Neural cell (in vitro differentiated cells): ENCODE data around the gene SPECC1. TPM values are rescaled to one million over a fixed set of nuclear protein-coding genes. Genes with fewer than 3 reads are reported as not detected.

Experiments
- H2AFZ ChIP-seq: fragments of 200-600, 300-800 bp; sonication (generic), shearing (Covaris generic); 2 replicates; pipeline ENCODE4 v1.6.0; 2014; ENCODE audit warnings: low read depth, mild to moderate bottlenecking, antibody characterized with exemption, low read length, moderate library complexity
- H3F3A ChIP-seq: fragments of 200-600 bp; shearing (Covaris generic); 2 replicates; pipeline ENCODE4 v1.6.1; 2016; ENCODE audit warnings: mild to moderate bottlenecking, moderate library complexity, mixed read lengths, antibody characterized with exemption, low read length; ENCODE audit not compliant: insufficient read depth, poor library complexity, severe bottlenecking
- H3K27ac ChIP-seq: fragments of 200-600, 300-800 bp; sonication (generic), shearing (Covaris generic); 2 replicates; pipeline ENCODE4 v1.5.1; 2014; ENCODE audit warnings: mild to moderate bottlenecking, low read length, moderate library complexity
- H3K27me3 ChIP-seq: fragments of 300-800, 200-600 bp; sonication (generic), shearing (Covaris generic); 2 replicates; pipeline ENCODE4 v1.6.0; 2014; ENCODE audit warnings: mild to moderate bottlenecking, low read depth, low read length, moderate library complexity; ENCODE audit not compliant: insufficient read depth
- H3K36me3 ChIP-seq: fragments of 300-800, 200-600 bp; sonication (generic), shearing (Covaris generic); 2 replicates; pipeline ENCODE4 v1.5.1; 2014; ENCODE audit warnings: mild to moderate bottlenecking, antibody characterized with exemption, low read length, moderate library complexity; ENCODE audit not compliant: insufficient read depth
- H3K4me2 ChIP-seq: fragments of 300-800, 200-600 bp; sonication (generic), shearing (Covaris generic); 2 replicates; pipeline ENCODE4 v1.6.0; 2014; ENCODE audit warnings: mild to moderate bottlenecking, low read length
- H3K4me3 ChIP-seq: fragments of 300-800, 200-600 bp; sonication (generic), shearing (Covaris generic); 2 replicates; pipeline ENCODE4 v1.5.1; 2014; ENCODE audit warnings: mild to moderate bottlenecking, low read length, moderate library complexity
- H3K79me2 ChIP-seq: fragments of 200-600 bp; shearing (Covaris generic); replicated peaks from 2 replicates; pipeline ENCODE4 v1.6.0; 2014; ENCODE audit warnings: mild to moderate bottlenecking, low read length, moderate library complexity; ENCODE audit not compliant: insufficient read depth
- H3K9ac ChIP-seq: fragments of 300-800, 200-600 bp; sonication (generic), shearing (Covaris generic); 2 replicates; pipeline ENCODE4 v1.6.1; 2016; ENCODE audit warnings: mild to moderate bottlenecking, low read length, mixed read lengths
- H3K9me2 ChIP-seq: fragments of 200-600 bp; shearing (Covaris generic); 2 replicates; pipeline ENCODE4 v1.6.1; 2016; ENCODE audit warnings: mild to moderate bottlenecking, low read length, mixed read lengths; ENCODE audit not compliant: insufficient read depth
- H3K9me3 ChIP-seq: fragments of 200-600, 300-800 bp; sonication (generic), shearing (Covaris generic); 2 replicates; pipeline ENCODE4 v1.6.1; 2016; ENCODE audit warnings: mild to moderate bottlenecking, mixed run types, low read length, moderate library complexity, mixed read lengths
- H4K20me1 ChIP-seq: fragments of 200-600 bp; shearing (Covaris generic); 2 replicates; pipeline ENCODE4 v1.6.1; 2016; ENCODE audit warnings: mild to moderate bottlenecking, mixed run types; ENCODE audit not compliant: insufficient read depth
- EP300 ChIP-seq: fragments of 450-650 bp; conservative IDR thresholded peaks from 2 replicates; pipeline ENCODE4 v1.6.1; 2014; ENCODE audit warnings: antibody characterized with exemption, mild to moderate bottlenecking, moderate library complexity; ENCODE audit not compliant: poor library complexity, severe bottlenecking
- EZH2 ChIP-seq: fragments of 200-600, 300-800 bp; shearing (Covaris generic), sonication (generic); IDR thresholded peaks from 2 replicates; pipeline ENCODE4 v1.6.1; 2014; ENCODE audit warnings: antibody characterized with exemption, low read length, borderline replicate concordance, mild to moderate bottlenecking; ENCODE audit not compliant: insufficient read depth, poor library complexity, severe bottlenecking
- MXI1 ChIP-seq: fragments of 450-650 bp; conservative IDR thresholded peaks from 2 replicates; pipeline ENCODE4 v1.6.1; 2014; ENCODE audit warnings: antibody characterized with exemption, mild to moderate bottlenecking; ENCODE audit not compliant: poor library complexity, severe bottlenecking
- POLR2AphosphoS5 ChIP-seq: IDR thresholded peaks from 2 replicates; pipeline ENCODE4 v1.6.1; 2012
- RAD21 ChIP-seq: fragments of 450-650 bp; conservative IDR thresholded peaks from 2 replicates; pipeline ENCODE4 v1.6.1; 2014; ENCODE audit warnings: antibody characterized with exemption, mild to moderate bottlenecking, moderate library complexity
- REST ChIP-seq: IDR thresholded peaks from 2 replicates; pipeline ENCODE4 v1.6.1; 2012; ENCODE audit warnings: borderline replicate concordance
- SMC3 ChIP-seq: fragments of 450-650 bp; conservative IDR thresholded peaks from 2 replicates; pipeline ENCODE4 v1.6.1; 2014; ENCODE audit warnings: antibody characterized with exemption, mild to moderate bottlenecking, moderate library complexity; ENCODE audit not compliant: poor library complexity
- TAF1 ChIP-seq: IDR thresholded peaks from 2 replicates; pipeline ENCODE4 v1.6.1; 2012; ENCODE audit warnings: low read depth
- polyA plus RNA-seq: library from polyadenylated mRNA; depleted of rRNA; stranded (reverse); fragments of >200 nt; gene quantifications from 2 replicates; pipeline ENCODE4 v1.2.3, GENCODE V29; 2014
- TF ChIP-seq, protein P1 (sequence below): fragments of 450-650 bp; IDR thresholded peaks from 2 replicates; pipeline ENCODE4 v1.5.1; 2014; ENCODE audit warnings: antibody characterized with exemption, mild to moderate bottlenecking, moderate library complexity; ENCODE audit not compliant: poor library complexity, severe bottlenecking

The SPECC1 gene
- polyA plus RNA-seq, 1 donor from 2014 or later: 8.6 TPM

- Histone ChIP-seq H2AFZ (no peak overlapping the region), H3K36me3 (no peaks in the 10 kb centered on the region), H3K9me3 (no peaks in the 10 kb centered on the region), H3K27me3 (no peaks in the 10 kb centered on the region), H3K9ac (no peak overlapping the region), H3K79me2 (no peaks in the 10 kb centered on the region), H4K20me1 (no peaks in the 10 kb centered on the region), H3K27ac (no peak overlapping the region), H3K4me2 (no peak overlapping the region), H3K9me2 (no peaks in the 10 kb centered on the region), H3F3A (no peaks in the 10 kb centered on the region), H3K4me3 (no peak overlapping the region)
- TF ChIP-seq RAD21 (no peak), REST (no peak), EZH2 (no peak)
- TF ChIP-seq, protein P1, sequence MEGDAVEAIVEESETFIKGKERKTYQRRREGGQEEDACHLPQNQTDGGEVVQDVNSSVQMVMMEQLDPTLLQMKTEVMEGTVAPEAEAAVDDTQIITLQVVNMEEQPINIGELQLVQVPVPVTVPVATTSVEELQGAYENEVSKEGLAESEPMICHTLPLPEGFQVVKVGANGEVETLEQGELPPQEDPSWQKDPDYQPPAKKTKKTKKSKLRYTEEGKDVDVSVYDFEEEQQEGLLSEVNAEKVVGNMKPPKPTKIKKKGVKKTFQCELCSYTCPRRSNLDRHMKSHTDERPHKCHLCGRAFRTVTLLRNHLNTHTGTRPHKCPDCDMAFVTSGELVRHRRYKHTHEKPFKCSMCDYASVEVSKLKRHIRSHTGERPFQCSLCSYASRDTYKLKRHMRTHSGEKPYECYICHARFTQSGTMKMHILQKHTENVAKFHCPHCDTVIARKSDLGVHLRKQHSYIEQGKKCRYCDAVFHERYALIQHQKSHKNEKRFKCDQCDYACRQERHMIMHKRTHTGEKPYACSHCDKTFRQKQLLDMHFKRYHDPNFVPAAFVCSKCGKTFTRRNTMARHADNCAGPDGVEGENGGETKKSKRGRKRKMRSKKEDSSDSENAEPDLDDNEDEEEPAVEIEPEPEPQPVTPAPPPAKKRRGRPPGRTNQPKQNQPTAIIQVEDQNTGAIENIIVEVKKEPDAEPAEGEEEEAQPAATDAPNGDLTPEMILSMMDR: no peak
Observed at GRCh38 chr17:20040216-20040615, 31.1 kb downstream of the SPECC1 start.

DNA sequence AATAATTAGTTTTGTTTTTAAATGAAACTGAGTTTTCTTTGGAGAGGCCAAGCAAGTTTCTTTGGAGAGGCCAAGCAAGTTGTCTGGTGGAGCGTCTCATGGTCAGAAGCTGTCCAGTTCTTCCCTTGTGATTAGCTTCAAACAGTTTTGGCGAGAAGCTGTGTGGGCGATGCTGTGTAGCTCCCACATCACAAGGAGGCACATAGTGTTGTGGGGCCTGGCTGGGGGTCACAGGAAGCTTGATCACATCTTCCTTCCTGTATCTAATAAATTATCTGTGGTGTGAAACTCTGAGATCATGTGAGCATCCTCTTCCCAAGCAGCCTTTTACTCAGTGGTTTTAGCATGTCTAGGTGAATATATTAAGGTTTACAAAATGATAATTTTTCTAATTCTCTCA lies 33.9 kb downstream of the SPECC1 start:
- H2AFZ ChIP-seq: no peak overlapping the region
- H3K4me2 ChIP-seq: no peak overlapping the region
- no peak overlapping the region for H3K27ac ChIP-seq
- H3K27me3 ChIP-seq: no peaks in the 10 kb centered on the region
- no peak overlapping the region for H3K9ac ChIP-seq
- no peaks in the 10 kb centered on the region for H3K79me2 ChIP-seq
- H3K9me2 ChIP-seq: no peaks in the 10 kb centered on the region
- no peaks in the 10 kb centered on the region for H3F3A ChIP-seq
- no peaks in the 10 kb centered on the region for H3K9me3 ChIP-seq
- TF ChIP-seq, protein P1: no peak
- TF ChIP-seq POLR2AphosphoS5 (no peak), SMC3 (no peak), RAD21 (no peak), MXI1 (no peak), REST (no peak), TAF1 (no peak), EZH2 (no peak), EP300 (no peak)
- H4K20me1 ChIP-seq: no peaks in the 10 kb centered on the region
- no peak overlapping the region for H3K4me3 ChIP-seq
- no peaks in the 10 kb centered on the region for H3K36me3 ChIP-seq
